SU-DHL-6 (cell line): ENCODE measurements around the gene INTS1.

ENCODE experiments used
- CTCF ChIP-seq: fragments of 200-600 bp; sonication (generic); IDR thresholded peaks from one replicate; pipeline ENCODE4 v1.5.1; 2017; ENCODE audit warnings: antibody characterized with exemption, mild to moderate bottlenecking, low read length, moderate library complexity; ENCODE audit not compliant: insufficient read depth, poor library complexity, severe bottlenecking
- EZH2phosphoT487 ChIP-seq: fragments of 200-600 bp; sonication (generic), shearing (Covaris generic); conservative IDR thresholded peaks from 2 replicates; pipeline ENCODE4 v1.6.1; 2018; ENCODE audit warnings: mild to moderate bottlenecking, antibody characterized with exemption, low read length, moderate library complexity, mixed read lengths

GRCh38 chr7:1445341-1445740, 58.8 kb downstream of the INTS1 start:
- TF ChIP-seq CTCF (no peak), EZH2phosphoT487 (no peak)
